Stomach (tissue), 9 donors: ENCODE results near the gene DUSP18. TPM values are rescaled to one million over a fixed set of nuclear protein-coding genes. Genes with fewer than 3 reads are reported as not detected.

Experiments used
- DNase-seq, 2 donors: peaks; one replicate each; pipeline versions ENCODE4 v3.0.0 to v3.0.0-alpha.2; 2013 to 2019
- H3K27ac ChIP-seq, 5 donors: fragments of 200-600 bp in 4 of 5; sonication (generic) in 4 of 5; one replicate each; pipeline ENCODE4 v1.5.1; 2013 to 2019; ENCODE audit warnings: mild to moderate bottlenecking in 1 of 5, moderate library complexity in 1 of 5
- H3K27me3 ChIP-seq, 3 donors: fragments of 200-600 bp; sonication (generic); one replicate each; pipeline ENCODE4 v1.5.1; 2017 to 2019; ENCODE audit warnings: mixed run types in 1 of 3
- H3K36me3 ChIP-seq, 4 donors: fragments of 200-600 bp; sonication (generic); 1 replicate in 3 of 4; 2 replicates in 1 of 4; pipeline ENCODE4 v1.5.1; 2016 to 2019
- H3K4me1 ChIP-seq, 4 donors: fragments of 200-600 bp; sonication (generic); one replicate each; pipeline ENCODE4 v1.5.1; 2016 to 2019
- H3K4me3 ChIP-seq, 4 donors: fragments of 200-600 bp; sonication (generic) in 3 of 4; one replicate each; pipeline ENCODE4 v1.5.1; 2016 to 2019; ENCODE audit warnings: mild to moderate bottlenecking in 1 of 4
- H3K9me3 ChIP-seq, 4 donors: fragments of 200-600 bp; sonication (generic); one replicate each; pipeline ENCODE4 v1.5.1; 2016 to 2019
- EP300 ChIP-seq: sonication (generic); formaldehyde crosslinking; IDR thresholded peaks from one replicate; pipeline ENCODE4 v1.6.1; 2017; ENCODE audit warnings: antibody characterized with exemption
- POLR2A ChIP-seq, 4 donors: fragments of 450-650 bp; IDR thresholded peaks; one replicate each; pipeline ENCODE4 v1.6.1; 2016; ENCODE audit warnings: antibody characterized with exemption in 4 of 4, control low read depth in 2 of 4, mild to moderate bottlenecking in 1 of 4, moderate library complexity in 1 of 4
- POLR2AphosphoS5 ChIP-seq, 3 donors: sonication (generic); formaldehyde crosslinking; IDR thresholded peaks; one replicate each; pipeline ENCODE4 v1.6.1; 2016; ENCODE audit warnings: antibody characterized with exemption in 3 of 3
- WGBS, 5 donors: extraction: QIAGEN DNeasy Blood & Tissue Kit in 3 of 5; methylation state at CpG; one replicate each; pipeline versions ENCODE4 v1.1.5 to v1.1.7; 2013 to 2018; 5-methylcytosine and 5-hydroxymethylcytosine counted together
- intact Hi-C: fragments of 100-400 bp; cut with DNase I; formaldehyde crosslinking; loops from one replicate; pipeline ENCODE4 v1.15.1; 2023; ENCODE audit warnings: low total_unique reads
- polyA plus RNA-seq, 3 donors: library from polyadenylated mRNA; stranded (reverse); fragments of 200-250 nt; gene quantifications; one replicate each; pipeline ENCODE4 v1.2.3, GENCODE V29; 2013
- total RNA-seq, 5 donors: library from RNA; depleted of rRNA; stranded (reverse); fragments of >200 nt; gene quantifications; one replicate each; pipeline versions ENCODE4 v1.1.0 to v1.2.3, GENCODE V29; 2014 to 2016
- TF ChIP-seq, protein P1 (sequence below), 7 experiments: fragments of 450-650 bp in 4 of 7; fragments of 200-600 bp in 3 of 7; sonication (generic) in 3 of 7; IDR thresholded peaks; one replicate each; pipeline ENCODE4 v1.5.1; 2016 to 2019; ENCODE audit warnings: antibody characterized with exemption in 7 of 7, control low read depth in 2 of 7, mild to moderate bottlenecking in 1 of 7
- donor health status: healthy with polysubstance abuse.
- donor health status: Bipolar disorder and iron deficiency.
- donor health status: healthy.

Gene DUSP18
- total and polyA plus RNA-seq, 8 donors = 1.4 to 46.9 (median 4.5) TPM; not detected in 1

DNA sequence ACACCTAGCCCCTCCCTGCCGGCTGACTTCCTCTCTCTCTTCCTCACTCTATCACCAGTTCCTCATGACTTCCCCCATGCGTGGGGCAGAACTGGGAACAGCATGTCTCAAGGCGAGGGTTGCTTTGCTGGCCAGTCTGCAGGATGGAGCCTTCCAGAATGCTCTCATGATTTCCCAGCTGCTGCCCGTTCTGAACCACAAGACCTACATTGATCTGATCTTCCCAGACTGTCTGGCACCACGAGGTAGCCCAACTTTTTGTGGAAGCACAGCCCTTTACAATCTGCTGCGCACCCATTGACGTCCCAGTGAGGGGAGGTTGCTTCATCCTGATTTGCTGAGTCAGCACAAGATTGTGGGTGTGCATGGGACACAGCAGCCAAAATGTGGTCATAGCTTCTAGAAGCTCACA is 52.1 kb downstream of the DUSP18 start:
- Histone ChIP-seq H3K36me3 (peaks cover 0 to 99% (median 68%) of the 10 kb centered on the region in 4 donors), H3K27ac (peak overlapping the region in 1 of 5 donors; percentile 19), H3K9me3 (no peaks in the 10 kb centered on the region), H3K4me3 (no peak overlapping the region), H3K27me3 (no peaks in the 10 kb centered on the region), H3K4me1 (no peaks in the 10 kb centered on the region)
- intact Hi-C loops = no loop called here
- TF ChIP-seq, protein P1, sequence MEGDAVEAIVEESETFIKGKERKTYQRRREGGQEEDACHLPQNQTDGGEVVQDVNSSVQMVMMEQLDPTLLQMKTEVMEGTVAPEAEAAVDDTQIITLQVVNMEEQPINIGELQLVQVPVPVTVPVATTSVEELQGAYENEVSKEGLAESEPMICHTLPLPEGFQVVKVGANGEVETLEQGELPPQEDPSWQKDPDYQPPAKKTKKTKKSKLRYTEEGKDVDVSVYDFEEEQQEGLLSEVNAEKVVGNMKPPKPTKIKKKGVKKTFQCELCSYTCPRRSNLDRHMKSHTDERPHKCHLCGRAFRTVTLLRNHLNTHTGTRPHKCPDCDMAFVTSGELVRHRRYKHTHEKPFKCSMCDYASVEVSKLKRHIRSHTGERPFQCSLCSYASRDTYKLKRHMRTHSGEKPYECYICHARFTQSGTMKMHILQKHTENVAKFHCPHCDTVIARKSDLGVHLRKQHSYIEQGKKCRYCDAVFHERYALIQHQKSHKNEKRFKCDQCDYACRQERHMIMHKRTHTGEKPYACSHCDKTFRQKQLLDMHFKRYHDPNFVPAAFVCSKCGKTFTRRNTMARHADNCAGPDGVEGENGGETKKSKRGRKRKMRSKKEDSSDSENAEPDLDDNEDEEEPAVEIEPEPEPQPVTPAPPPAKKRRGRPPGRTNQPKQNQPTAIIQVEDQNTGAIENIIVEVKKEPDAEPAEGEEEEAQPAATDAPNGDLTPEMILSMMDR (IDR thresholded peaks at IDR 0.05) = no peak
- no peak for TF ChIP-seq POLR2A (IDR thresholded peaks at IDR 0.05)
- TF ChIP-seq POLR2AphosphoS5 (IDR thresholded peaks at IDR 0.05) = no peak
- no peak for TF ChIP-seq EP300
- no peak for DNase-seq
- 83 to 88% (median 84%) methylated on average over 6 to 7 of the region's 7 CpGs for WGBS, 5 donors

DNA sequence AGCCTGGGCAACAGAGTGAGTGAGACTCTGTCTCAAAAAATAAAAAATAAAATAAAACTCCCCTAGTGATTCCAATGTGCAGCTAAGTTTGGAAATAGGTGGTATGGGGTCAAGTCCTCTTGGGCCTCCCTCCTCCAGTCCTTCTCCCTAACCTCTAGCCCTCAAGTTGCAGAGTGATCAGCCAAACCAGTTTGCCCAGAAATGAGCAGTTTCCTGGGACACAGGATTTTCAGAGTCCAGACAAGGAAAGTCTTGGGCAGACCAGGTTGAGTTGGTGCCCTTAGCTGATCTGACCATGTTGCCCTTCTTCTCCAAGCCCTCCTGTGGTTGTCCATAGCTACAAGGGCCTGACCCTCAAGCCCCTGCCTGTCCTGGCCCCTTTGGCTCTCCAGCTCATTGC is 52.8 kb downstream of the DUSP18 start:
- H3K36me3 ChIP-seq = peaks cover 0 to 97% (median 63%) of the 10 kb centered on the region in 4 donors

DNA sequence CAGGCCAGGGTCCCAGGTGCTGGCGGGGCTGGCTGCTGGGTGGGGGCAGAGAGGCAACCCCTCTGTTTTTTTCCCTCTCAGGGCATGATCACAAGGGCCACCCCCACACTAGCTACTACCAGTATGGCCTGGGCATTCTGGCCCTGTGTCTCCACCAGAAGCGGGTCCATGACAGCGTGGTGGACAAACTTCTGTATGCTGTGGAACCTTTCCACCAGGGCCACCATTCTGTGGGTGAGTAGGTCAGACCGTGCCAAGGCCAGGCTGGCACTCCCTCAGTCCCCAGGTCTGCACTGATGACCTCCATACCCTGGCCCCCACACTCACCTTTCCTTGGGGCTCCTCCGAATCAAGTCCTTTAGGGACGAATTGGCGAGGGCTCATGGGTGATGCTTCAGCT is 53.4 kb downstream of the DUSP18 start:
- no peaks in the 10 kb centered on the region for H3K9me3 ChIP-seq
- intact Hi-C loops = no loop called here
- H3K27me3 ChIP-seq = no peaks in the 10 kb centered on the region
- H3K36me3 ChIP-seq = peaks cover 0 to 91% (median 58%) of the 10 kb centered on the region in 4 donors
- H3K4me3 ChIP-seq = no peak overlapping the region
- no peak overlapping the region for H3K27ac ChIP-seq
- no peak for DNase-seq
- WGBS, 5 donors = 88 to 98% (median 90%) methylated on average over 4 to 7 of the region's 7 CpGs
- H3K4me1 ChIP-seq = peaks cover 4 to 10% (median 7%) of the 10 kb centered on the region in 4 donors
- no peak for TF ChIP-seq POLR2AphosphoS5 (IDR thresholded peaks at IDR 0.05)
- TF ChIP-seq, protein P1 (IDR thresholded peaks at IDR 0.05) = no peak
- no peak for TF ChIP-seq POLR2A (IDR thresholded peaks at IDR 0.05)
- TF ChIP-seq EP300 = no peak

More for the DNA sequence above, 52.8 kb downstream of the DUSP18 start:
- Histone ChIP-seq H3K27ac (peak overlapping the region in 1 of 5 donors; percentile 19), H3K4me1 (peaks cover under 1 to 4% (median 2%) of the 10 kb centered on the region in 4 donors), H3K27me3 (no peaks in the 10 kb centered on the region), H3K9me3 (no peaks in the 10 kb centered on the region), H3K4me3 (no peak overlapping the region)
- intact Hi-C loops = no loop called here
- no peak for DNase-seq
- no peak for TF ChIP-seq POLR2AphosphoS5 (IDR thresholded peaks at IDR 0.05)

DNA sequence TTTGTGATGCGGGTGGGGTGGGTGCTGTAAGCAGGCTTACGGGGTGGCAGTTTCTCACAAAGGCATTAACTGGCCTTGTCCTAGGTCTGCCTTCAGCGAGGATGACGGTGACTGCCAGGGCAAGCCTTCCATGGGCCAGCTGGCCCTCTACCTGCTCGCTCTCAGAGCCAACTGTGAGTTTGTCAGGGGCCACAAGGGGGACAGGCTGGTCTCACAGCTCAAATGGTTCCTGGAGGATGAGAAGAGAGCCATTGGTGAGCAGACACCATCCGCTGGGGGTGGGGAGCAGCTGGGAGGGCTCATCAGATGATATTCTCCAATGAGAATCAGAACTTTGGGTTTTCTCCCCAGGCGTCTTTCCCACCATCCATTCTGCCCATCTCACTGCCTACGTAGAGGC is 54.9 kb downstream of the DUSP18 start:
- H3K4me1 ChIP-seq = peaks cover 10 to 25% (median 21%) of the 10 kb centered on the region in 4 donors
- H3K4me3 ChIP-seq = no peak overlapping the region
- no peaks in the 10 kb centered on the region for H3K27me3 ChIP-seq
- no peaks in the 10 kb centered on the region for H3K9me3 ChIP-seq
- H3K27ac ChIP-seq = no peak overlapping the region
- WGBS, 5 donors = 93 to 96% (median 95%) methylated on average over 8 of the region's 8 CpGs
- no peak for DNase-seq
- TF ChIP-seq EP300 (no peak), POLR2A (IDR thresholded peaks at IDR 0.05) (no peak), POLR2AphosphoS5 (IDR thresholded peaks at IDR 0.05) (no peak)
- TF ChIP-seq, protein P1 (IDR thresholded peaks at IDR 0.05) = no peak
- intact Hi-C loops = no loop called here
- H3K36me3 ChIP-seq = peaks cover 0 to 76% (median 47%) of the 10 kb centered on the region in 4 donors

Other genes starting within 250 kb of the DUSP18 start
- gene MTFP1, start 242.1 kb downstream of the DUSP18 start, total RNA-seq = 10 to 100 TPM in 2 of 5 donors, 1 to 10 TPM in 2, not detected in 1; 1.8 to 14.8 (median 10.2) TPM
- gene MTFP1, start 242.1 kb downstream of the DUSP18 start, polyA plus RNA-seq = 10 to 100 TPM; 15.3 to 45.0 (median 27.4) TPM
- gene SEC14L3, start 195.9 kb downstream of the DUSP18 start, total RNA-seq = not detected
- not detected for gene SEC14L3, start 195.9 kb downstream of the DUSP18 start, polyA plus RNA-seq
- 1 to 10 TPM in 1 of 5 donors, not detected in 4; 4.5 TPM for gene SEC14L4, start 162.2 kb downstream of the DUSP18 start, total RNA-seq
- under 1 TPM in 2 of 3 donors, not detected in 1; 0.13 to 0.37 TPM for gene SEC14L4, start 162.2 kb downstream of the DUSP18 start, polyA plus RNA-seq
- gene SEC14L6, start 121.1 kb downstream of the DUSP18 start, total RNA-seq = under 1 TPM in 1 of 5 donors, not detected in 4; 0.58 TPM
- 1 to 10 TPM in 1 of 3 donors, under 1 TPM in 2; 0.68 to 1.4 (median 1.00) TPM for gene SEC14L6, start 121.1 kb downstream of the DUSP18 start, polyA plus RNA-seq
- gene GAL3ST1, start 93.2 kb downstream of the DUSP18 start, total RNA-seq = 10 to 100 TPM in 2 of 5 donors, 1 to 10 TPM in 2, under 1 TPM in 1; 0.87 to 48.4 (median 3.5) TPM
- gene GAL3ST1, start 93.2 kb downstream of the DUSP18 start, polyA plus RNA-seq = 1 to 10 TPM; 2.9 to 8.9 (median 4.0) TPM
- gene PES1, start 76.0 kb downstream of the DUSP18 start, total RNA-seq = 10 to 100 TPM; 22.8 to 94.5 (median 38.7) TPM
- 10 to 100 TPM; 46.2 to 63.1 (median 48.0) TPM for gene PES1, start 76.0 kb downstream of the DUSP18 start, polyA plus RNA-seq
- 10 to 100 TPM in 2 of 5 donors, 1 to 10 TPM in 3; 1.4 to 16.3 (median 2.3) TPM for gene TCN2, start 60.7 kb downstream of the DUSP18 start, total RNA-seq
- 10 to 100 TPM in 1 of 3 donors, 1 to 10 TPM in 2; 4.1 to 10.1 (median 4.3) TPM for gene TCN2, start 60.7 kb downstream of the DUSP18 start, polyA plus RNA-seq
- 1 to 10 TPM in 4 of 5 donors, under 1 TPM in 1; 0.45 to 7.2 (median 2.6) TPM for gene SLC35E4, start 32.1 kb downstream of the DUSP18 start, total RNA-seq
- gene SLC35E4, start 32.1 kb downstream of the DUSP18 start, polyA plus RNA-seq = 1 to 10 TPM in 2 of 3 donors, under 1 TPM in 1; 0.46 to 3.4 (median 1.8) TPM
- 1 to 10 TPM in 3 of 5 donors, under 1 TPM in 1, not detected in 1; 0.58 to 9.5 (median 8.5) TPM for gene OSBP2, start 27.0 kb upstream of the DUSP18 start, total RNA-seq
- 1 to 10 TPM; 1.3 to 1.8 (median 1.3) TPM for gene OSBP2, start 27.0 kb upstream of the DUSP18 start, polyA plus RNA-seq